ENCODE data around the gene BRAF. TPM values are rescaled to one million over a fixed set of nuclear protein-coding genes. Genes with fewer than 3 reads are reported as not detected.
A peak's percentile ranks its signal among the peaks of the same experiment; 100 is the strongest.
"Not testable (repeated sequence)": the region's sequence is repeated elsewhere in the genome, so short reads cannot be mapped to it uniquely, and the experiment has no call there.

BRAF gene
- total RNA-seq, 1 donor from 2014 or later, result 26.0 TPM

DNA sequence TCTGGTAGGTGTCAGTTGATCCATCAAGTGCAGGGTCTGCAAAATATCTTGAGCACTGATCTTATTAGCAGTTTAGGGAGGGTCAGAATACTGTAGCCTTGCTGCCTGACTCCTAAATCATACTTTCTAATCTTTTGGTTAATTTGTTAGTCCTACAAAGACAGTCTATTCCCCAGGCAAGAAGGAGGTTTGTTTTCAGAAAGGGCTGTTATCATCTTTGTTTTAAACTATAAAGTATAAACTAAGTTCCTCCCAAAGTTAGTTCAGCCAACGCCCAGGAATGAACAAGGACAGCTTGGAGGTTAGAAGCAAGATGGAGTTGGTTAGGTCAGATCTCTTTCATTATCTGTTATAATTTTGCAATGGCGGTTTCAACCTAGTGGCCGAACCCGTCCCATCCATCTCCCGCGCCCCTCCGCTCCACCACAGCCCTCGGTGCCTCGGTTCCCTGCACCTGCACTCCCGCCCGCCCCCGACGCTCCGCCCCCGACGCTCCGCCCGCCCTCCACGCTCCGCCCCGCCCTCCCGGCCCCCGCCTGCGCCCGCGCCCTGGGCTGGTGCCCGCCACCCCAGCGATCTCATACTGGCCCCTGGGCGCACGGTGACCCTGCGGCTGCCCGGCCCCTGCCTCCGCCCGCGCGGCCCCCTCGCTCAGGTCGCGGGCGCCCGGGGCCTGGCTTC is 252.2 kb downstream of the BRAF start, which contains the start of gene ADCK2:
Gene ADCK2 (plus strand): TSS at position 564 of the 681 bp plus-strand sequence. CDS start 386 bp downstream, outside the sequence.
- Mint-ChIP-seq H3K27ac (ENCODE audit: unreplicated experiment) (no peak within 1 kb of the TSS), H3K4me3 (ENCODE audit: unreplicated experiment) (peak within 1 kb of the TSS; percentile 83), H3K4me1 (ENCODE audit: low read depth, unreplicated experiment) (peaks cover 10% of the 10 kb centered on the region), H3K36me3 (ENCODE audit: low read depth, unreplicated experiment) (peaks cover 4% of the 10 kb centered on the region), H3K27me3 (ENCODE audit: low read depth, unreplicated experiment) (no peaks in the 10 kb centered on the region), H3K9me3 (ENCODE audit: unreplicated experiment) (no peaks in the 10 kb centered on the region)
- Histone ChIP-seq H4K20me1 (ENCODE audit: insufficient read depth, low read length) (no peaks in the 10 kb centered on the region), H3K27me3 (ENCODE audit: insufficient read depth, low read length) (no peaks in the 10 kb centered on the region), H3K9ac (ENCODE audit: low read length) (peak within 1 kb of the TSS; percentile 77), H3K27ac (ENCODE audit: low read depth, low read length) (no peak within 1 kb of the TSS), H2AFZ (ENCODE audit: low read depth, low read length) (peak within 1 kb of the TSS; percentile 99), H3K9me3 (ENCODE audit: insufficient read depth, low read depth, low read length) (no peaks in the 10 kb centered on the region), H3K4me2 (ENCODE audit: low read length) (peak within 1 kb of the TSS; percentile 98), H3K4me1 (ENCODE audit: insufficient read depth, low read length) (peaks cover 8% of the 10 kb centered on the region), H3K4me3 (ENCODE audit: insufficient read depth, low read depth, low read length) (peak within 1 kb of the TSS; percentile 66), H3K79me2 (ENCODE audit: insufficient read depth, low read length) (no peaks in the 10 kb centered on the region), H3K36me3 (ENCODE audit: insufficient read depth, low read length) (no peaks in the 10 kb centered on the region)
- FAIRE-seq (no peak), DNase-seq (ENCODE audit: low read depth) (no peak)
- TF ChIP-seq EZH2 (IDR thresholded peaks at IDR 0.05; ENCODE audit: insufficient read depth, low read length), result no peak
- TF ChIP-seq, protein P1, sequence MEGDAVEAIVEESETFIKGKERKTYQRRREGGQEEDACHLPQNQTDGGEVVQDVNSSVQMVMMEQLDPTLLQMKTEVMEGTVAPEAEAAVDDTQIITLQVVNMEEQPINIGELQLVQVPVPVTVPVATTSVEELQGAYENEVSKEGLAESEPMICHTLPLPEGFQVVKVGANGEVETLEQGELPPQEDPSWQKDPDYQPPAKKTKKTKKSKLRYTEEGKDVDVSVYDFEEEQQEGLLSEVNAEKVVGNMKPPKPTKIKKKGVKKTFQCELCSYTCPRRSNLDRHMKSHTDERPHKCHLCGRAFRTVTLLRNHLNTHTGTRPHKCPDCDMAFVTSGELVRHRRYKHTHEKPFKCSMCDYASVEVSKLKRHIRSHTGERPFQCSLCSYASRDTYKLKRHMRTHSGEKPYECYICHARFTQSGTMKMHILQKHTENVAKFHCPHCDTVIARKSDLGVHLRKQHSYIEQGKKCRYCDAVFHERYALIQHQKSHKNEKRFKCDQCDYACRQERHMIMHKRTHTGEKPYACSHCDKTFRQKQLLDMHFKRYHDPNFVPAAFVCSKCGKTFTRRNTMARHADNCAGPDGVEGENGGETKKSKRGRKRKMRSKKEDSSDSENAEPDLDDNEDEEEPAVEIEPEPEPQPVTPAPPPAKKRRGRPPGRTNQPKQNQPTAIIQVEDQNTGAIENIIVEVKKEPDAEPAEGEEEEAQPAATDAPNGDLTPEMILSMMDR (IDR thresholded peaks at IDR 0.05; ENCODE audit: insufficient read depth, low read depth, low read length), result no peak

DNA sequence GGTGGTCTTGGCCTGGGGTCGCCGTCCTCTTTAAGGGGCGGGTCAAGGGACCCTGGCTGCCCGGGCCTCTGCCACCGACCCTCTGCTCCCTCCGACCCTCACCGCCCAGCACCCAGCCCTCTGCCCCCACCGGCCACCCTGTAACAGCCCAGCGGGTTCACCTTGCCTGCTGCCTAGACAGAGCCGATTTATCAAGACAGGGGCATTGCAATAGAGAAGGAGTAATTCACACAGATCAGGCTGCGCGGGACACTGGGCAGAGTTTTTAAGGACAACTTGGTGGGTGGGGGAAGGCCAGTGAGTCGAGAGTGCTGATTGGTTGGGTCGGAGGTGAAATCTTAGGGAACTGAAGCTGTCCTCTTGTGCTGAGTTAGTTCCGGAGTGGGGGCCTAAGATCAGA is 252.8 kb downstream of the BRAF start:
- no peaks in the 10 kb centered on the region for H4K20me1 ChIP-seq (ENCODE audit: insufficient read depth, low read length)
- H2AFZ ChIP-seq (ENCODE audit: low read depth, low read length), result peak overlapping the region; percentile 18
- H3K9me3 ChIP-seq (ENCODE audit: insufficient read depth, low read depth, low read length), result no peaks in the 10 kb centered on the region
- H3K79me2 ChIP-seq (ENCODE audit: insufficient read depth, low read length), result no peaks in the 10 kb centered on the region
- H3K4me1 ChIP-seq (ENCODE audit: insufficient read depth, low read length), result peaks cover 8% of the 10 kb centered on the region
- Mint-ChIP-seq H3K9me3 (ENCODE audit: unreplicated experiment) (no peaks in the 10 kb centered on the region), H3K4me1 (ENCODE audit: low read depth, unreplicated experiment) (peaks cover 12% of the 10 kb centered on the region), H3K36me3 (ENCODE audit: low read depth, unreplicated experiment) (peaks cover 3% of the 10 kb centered on the region), H3K27me3 (ENCODE audit: low read depth, unreplicated experiment) (no peaks in the 10 kb centered on the region), H3K4me3 (ENCODE audit: unreplicated experiment) (peak overlapping the region; percentile 83), H3K27ac (ENCODE audit: unreplicated experiment) (no peak overlapping the region)
- H3K9ac ChIP-seq (ENCODE audit: low read length), result no peak overlapping the region
- no peaks in the 10 kb centered on the region for H3K27me3 ChIP-seq (ENCODE audit: insufficient read depth, low read length)
- H3K4me2 ChIP-seq (ENCODE audit: low read length), result peak overlapping the region; percentile 98
- H3K4me3 ChIP-seq (ENCODE audit: insufficient read depth, low read depth, low read length), result no peak overlapping the region
- no peak for TF ChIP-seq EZH2 (IDR thresholded peaks at IDR 0.05; ENCODE audit: insufficient read depth, low read length)
- TF ChIP-seq, protein P1 (IDR thresholded peaks at IDR 0.05; ENCODE audit: insufficient read depth, low read depth, low read length), result no peak
- no peaks in the 10 kb centered on the region for H3K36me3 ChIP-seq (ENCODE audit: insufficient read depth, low read length)
- no peak for DNase-seq (ENCODE audit: low read depth)
- no peak for FAIRE-seq
- no peak overlapping the region for H3K27ac ChIP-seq (ENCODE audit: low read depth, low read length)

DNA sequence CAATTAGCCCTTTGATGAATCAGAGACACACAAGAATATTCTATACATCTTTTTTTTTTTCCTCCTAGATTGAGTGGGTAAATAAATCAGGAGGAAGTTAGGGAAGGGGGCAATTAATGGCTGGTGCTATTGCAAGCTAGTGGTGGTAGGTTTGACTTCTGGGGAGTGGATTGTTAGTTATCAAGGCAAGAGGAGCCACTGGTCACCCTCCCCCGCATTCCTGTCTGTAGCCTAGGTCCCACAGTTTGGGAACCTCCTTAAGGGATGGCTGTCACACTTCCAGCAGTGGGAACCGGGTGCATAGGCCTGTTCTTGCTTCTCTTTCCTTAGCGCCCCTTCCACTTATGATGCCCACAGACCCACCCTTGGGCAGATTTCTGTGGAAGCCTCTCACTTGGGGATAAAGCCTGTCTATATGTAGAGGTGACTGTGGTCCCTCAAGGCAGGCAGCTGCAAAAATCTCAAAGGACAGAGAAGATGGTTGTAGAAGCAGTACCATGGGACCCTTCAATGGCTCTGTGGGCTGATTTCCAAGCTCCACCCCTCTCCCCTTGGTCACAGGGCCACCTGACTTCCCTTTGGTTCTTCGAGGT is 254.3 kb downstream of the BRAF start:
- no peak for TF ChIP-seq EZH2 (IDR thresholded peaks at IDR 0.05; ENCODE audit: insufficient read depth, low read length)
- TF ChIP-seq, protein P1 (IDR thresholded peaks at IDR 0.05; ENCODE audit: insufficient read depth, low read depth, low read length), result no peak
- Histone ChIP-seq H3K9ac (ENCODE audit: low read length) (no peak overlapping the region), H3K27ac (ENCODE audit: low read depth, low read length) (no peak overlapping the region), H3K9me3 (ENCODE audit: insufficient read depth, low read depth, low read length) (no peaks in the 10 kb centered on the region), H2AFZ (ENCODE audit: low read depth, low read length) (no peak overlapping the region), H4K20me1 (ENCODE audit: insufficient read depth, low read length) (no peaks in the 10 kb centered on the region), H3K79me2 (ENCODE audit: insufficient read depth, low read length) (no peaks in the 10 kb centered on the region), H3K27me3 (ENCODE audit: insufficient read depth, low read length) (no peaks in the 10 kb centered on the region), H3K4me1 (ENCODE audit: insufficient read depth, low read length) (peaks cover 8% of the 10 kb centered on the region), H3K4me3 (ENCODE audit: insufficient read depth, low read depth, low read length) (no peak overlapping the region), H3K4me2 (ENCODE audit: low read length) (no peak overlapping the region), H3K36me3 (ENCODE audit: insufficient read depth, low read length) (no peaks in the 10 kb centered on the region)
- H3K4me1 Mint-ChIP-seq (ENCODE audit: low read depth, unreplicated experiment), result peaks cover 11% of the 10 kb centered on the region
- H3K9me3 Mint-ChIP-seq (ENCODE audit: unreplicated experiment), result no peaks in the 10 kb centered on the region
- H3K36me3 Mint-ChIP-seq (ENCODE audit: low read depth, unreplicated experiment), result no peaks in the 10 kb centered on the region
- FAIRE-seq, result no peak
- peaks cover 4% of the 10 kb centered on the region for H3K27me3 Mint-ChIP-seq (ENCODE audit: low read depth, unreplicated experiment)
- H3K27ac Mint-ChIP-seq (ENCODE audit: unreplicated experiment), result no peak overlapping the region
- no peak overlapping the region for H3K4me3 Mint-ChIP-seq (ENCODE audit: unreplicated experiment)
- DNase-seq (ENCODE audit: low read depth), result no peak

DNA sequence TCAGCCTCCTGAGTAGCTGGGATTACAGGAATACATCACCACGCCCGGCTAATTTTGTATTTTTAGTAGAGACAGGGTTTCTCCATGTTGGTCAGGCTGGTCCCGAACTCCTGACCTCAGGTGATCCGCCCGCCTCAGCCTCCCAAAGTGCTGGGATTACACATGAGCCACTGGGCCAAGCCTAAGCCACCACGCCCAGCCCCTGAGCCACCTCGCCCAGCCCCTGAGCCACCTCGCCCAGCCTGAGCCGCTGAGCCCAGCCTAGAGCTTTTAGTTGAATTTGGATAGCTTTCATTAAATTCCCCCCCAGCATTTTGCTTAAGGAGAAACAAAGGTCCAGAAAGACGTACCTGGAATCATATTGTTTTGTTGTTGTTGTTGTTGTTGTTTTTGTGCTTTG is 254.9 kb downstream of the BRAF start:
- not testable (repeated sequence) for DNase-seq (ENCODE audit: low read depth); H3K4me2 ChIP-seq (ENCODE audit: low read length); H3K27ac Mint-ChIP-seq (ENCODE audit: unreplicated experiment); H3K4me1 Mint-ChIP-seq (ENCODE audit: low read depth, unreplicated experiment); H3K9ac ChIP-seq (ENCODE audit: low read length); H3K27me3 ChIP-seq (ENCODE audit: insufficient read depth, low read length); H3K4me3 Mint-ChIP-seq (ENCODE audit: unreplicated experiment); FAIRE-seq; H3K9me3 ChIP-seq (ENCODE audit: insufficient read depth, low read depth, low read length); H2AFZ ChIP-seq (ENCODE audit: low read depth, low read length); H3K27me3 Mint-ChIP-seq (ENCODE audit: low read depth, unreplicated experiment); H3K9me3 Mint-ChIP-seq (ENCODE audit: unreplicated experiment); H3K4me1 ChIP-seq (ENCODE audit: insufficient read depth, low read length); H3K79me2 ChIP-seq (ENCODE audit: insufficient read depth, low read length); H3K27ac ChIP-seq (ENCODE audit: low read depth, low read length); H3K36me3 ChIP-seq (ENCODE audit: insufficient read depth, low read length); H3K36me3 Mint-ChIP-seq (ENCODE audit: low read depth, unreplicated experiment); H4K20me1 ChIP-seq (ENCODE audit: insufficient read depth, low read length); H3K4me3 ChIP-seq (ENCODE audit: insufficient read depth, low read depth, low read length)

All from astrocyte (in vitro differentiated cells and primary cell).